ENCODE measurements around the gene EP300.

EP300 gene

DNA sequence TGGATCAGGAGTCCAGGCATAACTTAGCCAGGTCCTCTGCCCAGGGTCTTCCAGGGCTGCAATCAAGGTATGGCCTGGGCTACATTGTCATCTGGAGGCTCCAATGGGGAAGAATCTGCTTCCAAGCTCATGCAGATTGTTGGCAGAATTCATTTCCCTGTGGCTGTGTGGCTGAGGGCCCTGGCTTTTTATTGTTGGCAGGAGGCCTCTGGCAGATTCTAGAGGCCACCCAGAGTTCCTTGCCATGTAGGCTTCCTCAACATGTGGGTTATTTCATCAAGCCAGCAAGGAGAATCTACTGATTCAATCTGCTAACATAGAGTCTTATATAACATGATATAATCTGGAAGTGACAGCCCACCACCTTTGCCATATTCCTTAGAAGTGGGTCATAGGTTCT lies 16.4 kb upstream of the EP300 start:
- Histone ChIP-seq H3K4me1 (ENCODE audit: control insufficient read depth, insufficient read depth, low read length) (no peaks in the 10 kb centered on the region), H3K27ac (ENCODE audit: extremely low read depth, low read depth, low read length) (no peak overlapping the region), H3K9me3 (ENCODE audit: control insufficient read depth, insufficient read depth, low read depth, low read length) (no peaks in the 10 kb centered on the region), H3K36me3 (ENCODE audit: control insufficient read depth in 2 of 2, insufficient read depth in 1 of 2, low read length in 2 of 2) (no peaks in the 10 kb centered on the region), H3K4me3 (ENCODE audit: low read depth, low read length) (no peak overlapping the region)
- CTCF ChIA-PET = no interaction called here
- TF ChIP-seq ZNF544 (tag by site-specific recombination; IDR thresholded peaks at IDR 0.05) (no peak), ZNF704 (tag by site-specific recombination; IDR thresholded peaks at IDR 0.05) (no peak), SCRT1 (tag by site-specific recombination; IDR thresholded peaks at IDR 0.05; ENCODE audit: borderline replicate concordance) (no peak), RBAK (tag by site-specific recombination; IDR thresholded peaks at IDR 0.05) (no peak), ZNF555 (tag by site-specific recombination; conservative IDR thresholded peaks at IDR 0.05) (no peak), GLIS1 (tag by site-specific recombination; IDR thresholded peaks at IDR 0.05) (no peak), BCL6B (tag by site-specific recombination; IDR thresholded peaks at IDR 0.05) (no peak), ZNF433 (tag by site-specific recombination; IDR thresholded peaks at IDR 0.05; ENCODE audit: low read depth) (no peak), ZNF830 (tag by site-specific recombination; IDR thresholded peaks at IDR 0.05; ENCODE audit: low read depth) (no peak), ZNF140 (tag by site-specific recombination; IDR thresholded peaks at IDR 0.05) (no peak), ZNF24 (tag by site-specific recombination; IDR thresholded peaks at IDR 0.05) (no peak), ZNF133 (tag by site-specific recombination; IDR thresholded peaks at IDR 0.05) (no peak), ZNF777 (tag by site-specific recombination; IDR thresholded peaks at IDR 0.05; ENCODE audit: borderline replicate concordance) (no peak), ZNF324 (tag by site-specific recombination; IDR thresholded peaks at IDR 0.05) (no peak), OVOL3 (tag by site-specific recombination; IDR thresholded peaks at IDR 0.05) (no peak), ZNF19 (tag by site-specific recombination; IDR thresholded peaks at IDR 0.05; ENCODE audit: low read depth) (no peak), ZBTB7A (tag by site-specific recombination; IDR thresholded peaks at IDR 0.05; ENCODE audit: low read depth) (no peak)
- POLR2A ChIA-PET = interaction anchor here (1.4 kb wide), 1 partner anchor 124 kb away, joined by 4 read pairs; no protein-coding TSS in a partner anchor

- H3K36me3 ChIP-seq (ENCODE audit: control insufficient read depth in 2 of 2, insufficient read depth in 1 of 2, low read length in 2 of 2) = no peaks in the 10 kb centered on the region
- ChIA-PET CTCF (no interaction called here), POLR2A (no interaction called here)
- H3K27ac ChIP-seq (ENCODE audit: extremely low read depth, low read depth, low read length) = no peak overlapping the region
- H3K4me3 ChIP-seq (ENCODE audit: low read depth, low read length) = no peak overlapping the region
- no peaks in the 10 kb centered on the region for H3K4me1 ChIP-seq (ENCODE audit: control insufficient read depth, insufficient read depth, low read length)
- H3K9me3 ChIP-seq (ENCODE audit: control insufficient read depth, insufficient read depth, low read depth, low read length) = no peaks in the 10 kb centered on the region
- no peak for TF ChIP-seq ZNF585B (tag by site-specific recombination; IDR thresholded peaks at IDR 0.05)
- no peak for TF ChIP-seq ZNF629 (tag by site-specific recombination; IDR thresholded peaks at IDR 0.05)
- no peak for TF ChIP-seq ZNF843 (tag by site-specific recombination; IDR thresholded peaks at IDR 0.05)
- TF ChIP-seq BCL6B (tag by site-specific recombination; IDR thresholded peaks at IDR 0.05) = no peak
- TF ChIP-seq YY1 (tag by site-specific recombination; IDR thresholded peaks at IDR 0.05) = no peak
- no peak for TF ChIP-seq HOXA7 (CRISPR knock-in tag; IDR thresholded peaks at IDR 0.05; ENCODE audit: borderline replicate concordance)
- no peak for TF ChIP-seq PATZ1 (tag by site-specific recombination; IDR thresholded peaks at IDR 0.05)
- TF ChIP-seq BCL11A (tag by site-specific recombination; IDR thresholded peaks at IDR 0.05; ENCODE audit: low read depth) = no peak
- no peak for TF ChIP-seq ZBTB7A (tag by site-specific recombination; IDR thresholded peaks at IDR 0.05; ENCODE audit: low read depth)
- no peak for TF ChIP-seq ZNF473 (tag by site-specific recombination; IDR thresholded peaks at IDR 0.05)
- TF ChIP-seq ZNF18 (tag by site-specific recombination; IDR thresholded peaks at IDR 0.05) = no peak
- no peak for TF ChIP-seq ZNF335 (tag by site-specific recombination; conservative IDR thresholded peaks at IDR 0.05)
- TF ChIP-seq RBAK (tag by site-specific recombination; IDR thresholded peaks at IDR 0.05) = no peak
- TF ChIP-seq REPIN1 (tag by site-specific recombination; IDR thresholded peaks at IDR 0.05; ENCODE audit: low read depth) = no peak
- TF ChIP-seq ZSCAN30 (tag by site-specific recombination; IDR thresholded peaks at IDR 0.05) = no peak
- TF ChIP-seq GFI1B (tag by site-specific recombination; IDR thresholded peaks at IDR 0.05) = no peak
These were observed 15.5 kb upstream of the EP300 start for GRCh38 chr22:41076857-41077256.

Data from HEK293 (cell line).